ENCODE data around the gene NELL2.
"Not testable (repeated sequence)": the region's sequence is repeated elsewhere in the genome, so short reads cannot be mapped to it uniquely, and the experiment has no call there.

The NELL2 gene

DNA sequence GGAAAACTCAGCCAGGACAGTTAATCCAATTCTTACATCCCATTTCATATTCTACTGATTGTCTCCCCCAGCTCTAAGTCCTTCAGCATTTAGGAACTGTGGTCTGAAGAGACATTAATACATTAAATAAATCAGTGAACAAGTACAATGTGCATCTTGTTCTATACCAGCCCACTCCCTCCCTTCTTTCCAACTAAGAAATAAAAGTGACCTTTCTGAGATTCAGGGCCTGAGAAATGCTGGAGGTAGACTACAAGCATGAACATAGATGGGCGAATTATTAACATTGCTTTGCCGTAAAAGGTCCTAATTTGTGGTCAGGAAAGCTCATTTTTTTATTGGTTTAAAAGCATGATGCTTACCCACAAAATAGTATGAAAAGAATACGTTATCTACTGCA lies 113.1 kb downstream of the NELL2 start:
- no peaks in the 10 kb centered on the region for H3K4me1 ChIP-seq (ENCODE audit: control insufficient read depth, insufficient read depth, low read length)
- H3K27ac ChIP-seq (ENCODE audit: low read depth, low read length): no peak overlapping the region
- H3K36me3 ChIP-seq (ENCODE audit: control insufficient read depth, insufficient read depth, low read length): no peaks in the 10 kb centered on the region
- H3K27me3 ChIP-seq (ENCODE audit: control insufficient read depth, insufficient read depth, low read length): no peaks in the 10 kb centered on the region
- no peak overlapping the region for H3K9ac ChIP-seq (ENCODE audit: low read length)
- no peak overlapping the region for H3K4me3 ChIP-seq (ENCODE audit: low read length)

DNA sequence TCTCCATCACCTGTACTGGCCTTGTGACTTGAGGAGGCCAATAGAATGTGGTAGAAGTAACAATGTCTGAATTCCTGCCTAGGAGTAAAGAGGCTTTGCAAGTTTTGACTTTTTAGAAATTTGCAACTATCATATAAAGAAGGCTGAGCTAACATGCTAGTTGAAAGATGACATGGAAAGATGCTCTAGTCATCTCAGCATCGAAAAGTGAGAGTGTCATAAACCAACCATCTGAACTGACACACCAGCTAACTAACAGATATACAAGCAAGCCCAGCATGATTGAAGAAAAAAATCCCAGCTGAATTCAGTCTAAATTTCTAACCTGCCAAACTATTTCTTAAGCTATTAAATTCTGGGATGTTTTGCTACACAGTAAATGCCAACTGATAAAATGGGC lies 116.8 kb downstream of the NELL2 start:
- no peaks in the 10 kb centered on the region for H3K27me3 ChIP-seq (ENCODE audit: control insufficient read depth, insufficient read depth, low read length)
- no peak overlapping the region for H3K4me3 ChIP-seq (ENCODE audit: low read length)
- H3K4me1 ChIP-seq (ENCODE audit: control insufficient read depth, insufficient read depth, low read length): no peaks in the 10 kb centered on the region
- H3K9ac ChIP-seq (ENCODE audit: low read length): no peak overlapping the region
- H3K27ac ChIP-seq (ENCODE audit: low read depth, low read length): no peak overlapping the region
- no peaks in the 10 kb centered on the region for H3K36me3 ChIP-seq (ENCODE audit: control insufficient read depth, insufficient read depth, low read length)

DNA sequence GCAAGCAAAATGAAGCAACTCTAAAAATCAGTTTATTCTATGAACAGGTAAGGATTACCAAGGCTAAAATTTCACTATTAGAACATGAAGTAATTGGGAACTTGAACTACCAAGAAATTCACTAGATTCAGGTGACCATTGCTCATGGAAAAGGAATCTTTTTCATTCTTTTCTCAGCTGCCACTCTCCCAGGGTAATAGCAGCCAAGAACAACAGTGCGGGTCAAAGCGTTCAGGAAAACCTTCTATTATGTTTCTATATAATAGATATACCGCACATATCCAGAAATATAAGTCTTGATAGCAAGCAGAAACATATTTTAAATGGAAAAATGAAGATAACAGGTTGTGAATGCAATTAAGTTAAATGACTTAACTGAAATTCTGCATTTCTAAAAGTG lies 125.6 kb downstream of the NELL2 start:
- no peaks in the 10 kb centered on the region for H3K4me1 ChIP-seq (ENCODE audit: control insufficient read depth, insufficient read depth, low read length)
- H3K9ac ChIP-seq (ENCODE audit: low read length): no peak overlapping the region
- no peaks in the 10 kb centered on the region for H3K36me3 ChIP-seq (ENCODE audit: control insufficient read depth, insufficient read depth, low read length)
- H3K4me3 ChIP-seq (ENCODE audit: low read length): no peak overlapping the region
- H3K27ac ChIP-seq (ENCODE audit: low read depth, low read length): no peak overlapping the region
- H3K27me3 ChIP-seq (ENCODE audit: control insufficient read depth, insufficient read depth, low read length): no peaks in the 10 kb centered on the region

DNA sequence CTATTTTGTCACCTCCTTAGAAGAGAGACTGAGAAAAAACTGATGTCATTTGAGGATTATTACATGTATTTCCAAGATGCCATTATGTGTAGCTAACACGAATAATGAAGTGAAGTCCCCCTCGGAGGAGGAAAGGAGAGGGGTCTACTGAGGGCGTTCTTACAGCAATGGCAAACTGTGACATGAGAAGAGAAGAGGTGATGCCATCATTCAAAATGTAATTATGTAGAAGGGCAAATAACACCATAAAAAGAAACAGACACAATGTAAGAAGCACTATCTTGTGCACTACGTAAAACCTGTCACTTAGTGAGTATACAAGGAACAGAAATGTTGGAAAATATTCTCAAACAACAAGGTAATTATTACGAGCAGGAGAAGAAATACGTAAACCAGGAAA lies 126.5 kb downstream of the NELL2 start:
- Histone ChIP-seq H3K4me3 (ENCODE audit: low read length) (no peak overlapping the region), H3K27ac (ENCODE audit: low read depth, low read length) (no peak overlapping the region), H3K9ac (ENCODE audit: low read length) (no peak overlapping the region), H3K4me1 (ENCODE audit: control insufficient read depth, insufficient read depth, low read length) (no peaks in the 10 kb centered on the region), H3K27me3 (ENCODE audit: control insufficient read depth, insufficient read depth, low read length) (no peaks in the 10 kb centered on the region), H3K36me3 (ENCODE audit: control insufficient read depth, insufficient read depth, low read length) (no peaks in the 10 kb centered on the region)

DNA sequence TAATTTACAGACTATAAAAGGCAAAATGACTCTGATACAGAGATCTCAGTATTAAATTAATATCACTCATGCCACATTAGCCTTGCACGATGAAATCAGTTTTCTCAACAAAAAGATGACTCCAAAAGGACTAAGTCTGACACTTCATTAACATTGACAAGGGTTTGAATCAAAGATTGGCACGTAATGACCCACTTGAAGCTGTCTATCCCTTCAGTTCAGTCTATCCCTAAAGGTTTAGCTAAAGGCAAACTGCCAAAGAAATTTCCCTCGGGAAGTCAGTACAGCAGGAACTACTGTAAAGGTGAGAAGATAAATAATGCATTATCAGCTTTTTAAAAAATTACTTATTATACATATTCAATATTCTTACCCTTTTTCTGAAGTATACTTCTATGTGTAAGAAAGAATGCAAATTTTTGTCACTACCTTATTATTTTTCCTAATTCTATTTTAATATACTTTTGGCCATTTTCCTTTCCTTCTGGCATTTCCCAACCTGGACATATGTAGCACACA lies 127.1 kb downstream of the NELL2 start:
- Histone ChIP-seq H3K36me3 (ENCODE audit: control insufficient read depth, insufficient read depth, low read length) (no peaks in the 10 kb centered on the region), H3K9ac (ENCODE audit: low read length) (no peak overlapping the region), H3K4me3 (ENCODE audit: low read length) (no peak overlapping the region), H3K27ac (ENCODE audit: low read depth, low read length) (no peak overlapping the region), H3K4me1 (ENCODE audit: control insufficient read depth, insufficient read depth, low read length) (no peaks in the 10 kb centered on the region), H3K27me3 (ENCODE audit: control insufficient read depth, insufficient read depth, low read length) (no peaks in the 10 kb centered on the region)

DNA sequence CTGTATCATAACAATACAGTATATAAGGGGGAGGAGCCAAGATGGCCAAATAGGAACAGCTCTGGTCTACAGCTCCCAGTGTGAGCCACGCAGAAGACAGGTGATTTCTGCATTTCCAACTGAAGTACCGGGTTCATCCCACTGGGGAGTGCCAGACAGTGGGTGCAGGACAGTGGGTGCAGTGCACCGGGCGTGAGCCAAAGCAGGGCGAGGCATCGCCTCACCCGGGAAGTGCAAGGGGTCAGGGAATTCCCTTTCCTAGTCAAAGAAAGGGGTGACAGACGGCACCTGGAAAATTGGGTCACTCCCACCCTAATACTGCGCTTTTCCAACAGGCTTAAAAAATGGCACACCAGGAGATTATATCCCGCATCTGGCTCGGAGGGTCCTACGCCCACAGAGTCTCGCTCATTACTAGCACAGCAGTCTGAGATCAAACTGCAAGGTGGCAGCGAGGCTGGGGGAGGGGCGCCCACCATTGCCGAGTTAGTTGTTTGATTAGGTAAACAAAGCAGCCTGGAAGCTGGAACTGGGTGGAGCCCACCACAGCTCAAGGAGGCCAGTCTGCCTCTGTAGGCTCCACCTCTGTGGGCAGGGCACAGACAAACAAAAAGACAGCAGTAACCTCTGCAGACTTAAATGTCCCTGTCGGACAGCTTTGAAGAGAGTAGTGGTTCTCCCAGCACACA lies 134.7 kb downstream of the NELL2 start:
- not testable (repeated sequence) for H3K4me1 ChIP-seq (ENCODE audit: control insufficient read depth, insufficient read depth, low read length); H3K27ac ChIP-seq (ENCODE audit: low read depth, low read length); H3K27me3 ChIP-seq (ENCODE audit: control insufficient read depth, insufficient read depth, low read length); H3K9ac ChIP-seq (ENCODE audit: low read length); H3K4me3 ChIP-seq (ENCODE audit: low read length); H3K36me3 ChIP-seq (ENCODE audit: control insufficient read depth, insufficient read depth, low read length)

DNA sequence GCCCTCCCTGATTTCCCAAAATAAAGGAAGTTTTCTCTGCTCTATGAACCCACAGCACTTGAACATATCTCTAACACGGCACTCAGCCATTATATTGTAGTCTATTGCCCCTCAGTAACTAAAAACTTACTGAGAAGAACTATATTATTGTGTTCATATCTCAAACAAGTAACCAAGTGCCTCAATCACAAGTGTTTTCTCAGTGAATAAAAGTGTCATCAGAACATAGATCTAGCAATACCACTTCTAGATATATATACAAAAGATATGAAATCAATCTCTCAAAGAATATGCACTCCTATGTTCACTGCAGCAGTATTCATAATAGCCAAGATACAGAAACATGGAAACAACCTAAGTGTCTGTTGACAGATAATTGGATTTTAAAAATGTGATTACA lies 138.1 kb downstream of the NELL2 start:
- H3K4me1 ChIP-seq (ENCODE audit: control insufficient read depth, insufficient read depth, low read length): no peaks in the 10 kb centered on the region
- H3K27me3 ChIP-seq (ENCODE audit: control insufficient read depth, insufficient read depth, low read length): no peaks in the 10 kb centered on the region
- no peak overlapping the region for H3K4me3 ChIP-seq (ENCODE audit: low read length)
- H3K27ac ChIP-seq (ENCODE audit: low read depth, low read length): no peak overlapping the region
- H3K9ac ChIP-seq (ENCODE audit: low read length): no peak overlapping the region
- no peaks in the 10 kb centered on the region for H3K36me3 ChIP-seq (ENCODE audit: control insufficient read depth, insufficient read depth, low read length)

DNA sequence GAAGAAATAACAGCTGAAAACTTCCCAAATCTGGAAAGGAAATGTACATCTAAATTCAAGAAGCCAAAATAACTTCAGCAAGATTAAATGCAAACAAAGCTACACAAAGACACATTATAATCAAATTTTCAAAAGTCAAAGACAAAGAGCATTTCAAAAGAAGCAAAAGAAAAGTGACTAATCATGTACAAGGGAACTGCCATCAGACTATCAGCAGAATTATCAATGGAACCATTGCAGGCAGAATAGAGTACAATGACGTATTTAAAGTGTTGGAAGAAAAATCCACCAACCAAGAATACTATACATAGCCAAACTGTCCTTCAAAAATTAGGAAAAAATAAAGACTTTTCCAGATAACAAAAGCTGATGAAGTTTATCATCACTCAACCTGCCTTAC lies 147.5 kb downstream of the NELL2 start:
- no peak overlapping the region for H3K9ac ChIP-seq (ENCODE audit: low read length)
- no peaks in the 10 kb centered on the region for H3K36me3 ChIP-seq (ENCODE audit: control insufficient read depth, insufficient read depth, low read length)
- no peak overlapping the region for H3K4me3 ChIP-seq (ENCODE audit: low read length)
- no peaks in the 10 kb centered on the region for H3K27me3 ChIP-seq (ENCODE audit: control insufficient read depth, insufficient read depth, low read length)
- no peaks in the 10 kb centered on the region for H3K4me1 ChIP-seq (ENCODE audit: control insufficient read depth, insufficient read depth, low read length)
- no peak overlapping the region for H3K27ac ChIP-seq (ENCODE audit: low read depth, low read length)

DNA sequence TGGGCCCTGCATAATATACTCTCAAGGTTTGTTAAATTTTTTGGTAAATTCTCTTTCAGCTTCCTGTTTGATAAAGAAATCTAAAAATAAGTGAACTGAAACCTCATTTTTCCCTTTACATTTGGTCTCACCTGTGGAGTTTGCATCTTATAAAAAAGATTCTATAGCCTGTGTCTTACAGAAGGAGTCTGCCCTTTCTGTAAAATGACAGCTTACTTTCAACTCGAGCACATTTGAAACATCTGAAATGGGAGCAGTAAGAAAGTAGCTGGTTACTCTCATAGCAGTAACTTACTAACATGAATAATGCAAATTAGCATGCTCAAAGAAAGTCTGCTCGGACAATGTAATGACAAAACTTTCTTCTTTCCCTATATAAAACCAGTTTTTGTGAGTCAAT lies 155.8 kb downstream of the NELL2 start:
- H3K36me3 ChIP-seq (ENCODE audit: control insufficient read depth, insufficient read depth, low read length): no peaks in the 10 kb centered on the region
- no peaks in the 10 kb centered on the region for H3K4me1 ChIP-seq (ENCODE audit: control insufficient read depth, insufficient read depth, low read length)
- no peaks in the 10 kb centered on the region for H3K27me3 ChIP-seq (ENCODE audit: control insufficient read depth, insufficient read depth, low read length)
- no peak overlapping the region for H3K27ac ChIP-seq (ENCODE audit: low read depth, low read length)
- no peak overlapping the region for H3K9ac ChIP-seq (ENCODE audit: low read length)
- no peak overlapping the region for H3K4me3 ChIP-seq (ENCODE audit: low read length)

DNA sequence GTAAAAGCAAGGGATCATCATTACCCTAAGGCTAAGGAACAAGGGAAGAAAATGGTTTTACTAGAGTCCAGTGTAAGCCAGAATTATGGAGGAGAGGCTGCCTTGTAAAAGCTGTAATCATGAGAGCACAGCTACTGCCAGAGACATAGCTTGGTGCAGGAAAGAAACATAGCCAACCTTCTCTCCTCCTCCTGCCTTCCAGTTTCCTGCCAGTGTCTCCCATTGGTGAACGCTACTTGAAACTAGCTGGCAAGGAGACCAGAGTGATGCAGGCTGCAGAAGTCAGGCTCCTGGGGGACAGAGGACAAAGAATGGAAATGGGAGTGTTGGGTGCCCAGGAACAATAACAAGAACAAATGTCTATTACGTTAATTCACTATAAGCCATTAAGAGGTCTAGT lies 158.5 kb downstream of the NELL2 start:
- no peak overlapping the region for H3K9ac ChIP-seq (ENCODE audit: low read length)
- H3K4me1 ChIP-seq (ENCODE audit: control insufficient read depth, insufficient read depth, low read length): no peaks in the 10 kb centered on the region
- H3K4me3 ChIP-seq (ENCODE audit: low read length): no peak overlapping the region
- H3K36me3 ChIP-seq (ENCODE audit: control insufficient read depth, insufficient read depth, low read length): no peaks in the 10 kb centered on the region
- no peaks in the 10 kb centered on the region for H3K27me3 ChIP-seq (ENCODE audit: control insufficient read depth, insufficient read depth, low read length)
- H3K27ac ChIP-seq (ENCODE audit: low read depth, low read length): no peak overlapping the region

DNA sequence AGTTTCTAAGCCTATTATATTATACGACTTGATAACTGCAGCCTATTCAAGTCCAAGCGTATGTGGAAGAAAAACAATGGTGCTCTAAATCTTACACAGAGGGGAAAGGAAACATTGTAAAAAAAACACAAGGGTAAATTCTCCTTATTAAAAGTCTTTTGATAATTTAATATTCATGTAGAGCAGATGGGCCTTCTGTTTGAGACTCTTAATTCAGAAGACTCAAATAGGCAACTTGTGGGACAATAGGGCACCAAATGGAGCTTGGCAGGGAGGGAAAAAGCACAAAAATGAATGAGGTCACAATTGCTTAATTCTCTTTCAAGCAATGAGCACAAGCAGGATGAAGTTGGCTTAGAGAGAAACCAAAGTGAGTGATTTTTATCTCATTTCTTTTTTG lies 159.4 kb downstream of the NELL2 start:
- no peaks in the 10 kb centered on the region for H3K36me3 ChIP-seq (ENCODE audit: control insufficient read depth, insufficient read depth, low read length)
- H3K27ac ChIP-seq (ENCODE audit: low read depth, low read length): no peak overlapping the region
- H3K4me1 ChIP-seq (ENCODE audit: control insufficient read depth, insufficient read depth, low read length): no peaks in the 10 kb centered on the region
- no peak overlapping the region for H3K4me3 ChIP-seq (ENCODE audit: low read length)
- no peak overlapping the region for H3K9ac ChIP-seq (ENCODE audit: low read length)
- no peaks in the 10 kb centered on the region for H3K27me3 ChIP-seq (ENCODE audit: control insufficient read depth, insufficient read depth, low read length)

DNA sequence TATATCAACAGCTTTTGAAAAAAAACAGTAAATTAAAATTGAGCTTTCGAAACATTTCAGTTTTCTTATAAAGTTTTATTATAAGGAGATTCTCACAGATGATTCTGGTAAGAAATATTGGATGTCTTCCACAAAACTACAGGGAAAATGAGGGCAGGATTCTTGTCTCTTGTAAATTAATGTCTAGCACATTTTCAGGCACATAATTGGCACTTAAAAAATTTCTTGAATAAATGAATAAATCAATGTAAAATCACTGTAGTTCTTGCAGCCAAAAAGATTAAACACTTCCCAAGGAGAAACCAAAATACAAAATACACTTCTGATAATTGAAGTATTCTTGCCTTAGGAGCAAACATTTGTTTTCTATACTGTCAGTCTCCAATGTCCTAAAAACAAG lies 164.4 kb downstream of the NELL2 start:
- Histone ChIP-seq H3K27me3 (ENCODE audit: control insufficient read depth, insufficient read depth, low read length) (no peaks in the 10 kb centered on the region), H3K9ac (ENCODE audit: low read length) (no peak overlapping the region), H3K27ac (ENCODE audit: low read depth, low read length) (no peak overlapping the region), H3K36me3 (ENCODE audit: control insufficient read depth, insufficient read depth, low read length) (no peaks in the 10 kb centered on the region), H3K4me3 (ENCODE audit: low read length) (no peak overlapping the region), H3K4me1 (ENCODE audit: control insufficient read depth, insufficient read depth, low read length) (no peaks in the 10 kb centered on the region)

DNA sequence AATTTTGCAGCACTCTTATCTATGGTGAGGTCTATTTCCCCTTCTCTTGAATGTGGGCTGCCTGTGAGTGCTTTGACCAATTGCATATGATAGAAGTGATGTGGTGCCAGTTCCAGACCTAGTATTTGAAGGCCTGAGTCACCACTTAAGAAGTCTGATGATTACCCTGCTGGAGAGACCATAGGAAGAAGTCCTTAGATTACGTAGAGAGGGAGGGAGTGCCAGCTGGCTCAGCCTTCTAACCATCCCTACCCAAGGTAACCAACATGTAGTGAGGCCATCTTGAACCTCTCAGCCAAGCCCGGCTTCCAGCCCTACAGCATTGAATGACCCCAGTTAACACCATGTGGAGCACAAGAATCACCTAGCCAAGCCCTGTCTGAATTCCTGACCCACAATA lies 166.9 kb downstream of the NELL2 start:
- H3K9ac ChIP-seq (ENCODE audit: low read length): no peak overlapping the region
- H3K4me1 ChIP-seq (ENCODE audit: control insufficient read depth, insufficient read depth, low read length): no peaks in the 10 kb centered on the region
- H3K27me3 ChIP-seq (ENCODE audit: control insufficient read depth, insufficient read depth, low read length): no peaks in the 10 kb centered on the region
- no peak overlapping the region for H3K4me3 ChIP-seq (ENCODE audit: low read length)
- no peak overlapping the region for H3K27ac ChIP-seq (ENCODE audit: low read depth, low read length)
- H3K36me3 ChIP-seq (ENCODE audit: control insufficient read depth, insufficient read depth, low read length): no peaks in the 10 kb centered on the region
